HG03442 (cell line): ENCODE results near the gene LAT.

Source experiments
- ATAC-seq: cut with Tn5 transposase; IDR thresholded peaks from one replicate; pipeline ENCODE4 v1.9.1; 2021; ENCODE audit warnings: mild to moderate bottlenecking, moderate library complexity; ENCODE audit not compliant: unreplicated experiment

The LAT gene

DNA sequence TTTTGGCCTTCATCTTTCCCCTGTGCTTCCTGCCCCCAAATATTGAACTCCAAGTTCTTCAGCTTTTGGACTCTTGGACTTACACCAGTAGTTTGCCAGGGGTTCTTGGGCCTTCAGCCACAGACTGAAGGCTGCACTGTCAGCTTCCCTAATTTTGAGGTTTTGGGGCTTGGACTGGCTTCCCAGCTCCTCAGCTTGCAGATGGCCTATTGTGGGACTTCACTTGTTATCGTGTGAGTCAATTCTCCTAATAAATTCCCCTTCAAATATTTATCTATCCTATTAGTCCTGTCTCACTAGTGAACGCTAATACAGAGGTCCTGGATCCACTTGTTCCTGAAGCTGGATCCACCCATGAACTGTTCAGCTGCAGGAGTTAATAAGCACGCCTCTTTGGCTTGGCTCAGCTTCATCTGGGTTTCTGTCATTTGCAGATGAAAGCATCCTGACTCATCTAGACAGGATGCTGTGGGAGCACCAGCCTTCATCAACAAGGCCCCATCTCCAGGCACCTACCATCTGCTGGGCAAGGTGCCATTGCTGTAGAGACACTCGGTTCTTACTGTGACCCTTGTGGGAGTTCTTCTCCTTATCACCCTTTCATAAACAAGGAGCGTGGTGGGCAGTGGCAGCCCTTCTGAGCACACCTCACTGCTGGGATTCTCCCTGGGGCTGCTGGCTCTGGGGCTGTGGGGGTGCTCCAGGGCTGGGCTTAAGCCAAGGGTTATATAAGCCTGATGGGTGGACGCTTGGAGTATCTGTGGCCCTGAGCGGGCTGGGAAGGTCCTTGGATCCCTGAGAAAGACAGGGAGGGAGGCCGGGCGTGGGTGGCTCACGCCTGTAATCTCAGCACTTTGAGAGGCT, 23.1 kb downstream of the LAT start:
- ATAC-seq: no peak

DNA sequence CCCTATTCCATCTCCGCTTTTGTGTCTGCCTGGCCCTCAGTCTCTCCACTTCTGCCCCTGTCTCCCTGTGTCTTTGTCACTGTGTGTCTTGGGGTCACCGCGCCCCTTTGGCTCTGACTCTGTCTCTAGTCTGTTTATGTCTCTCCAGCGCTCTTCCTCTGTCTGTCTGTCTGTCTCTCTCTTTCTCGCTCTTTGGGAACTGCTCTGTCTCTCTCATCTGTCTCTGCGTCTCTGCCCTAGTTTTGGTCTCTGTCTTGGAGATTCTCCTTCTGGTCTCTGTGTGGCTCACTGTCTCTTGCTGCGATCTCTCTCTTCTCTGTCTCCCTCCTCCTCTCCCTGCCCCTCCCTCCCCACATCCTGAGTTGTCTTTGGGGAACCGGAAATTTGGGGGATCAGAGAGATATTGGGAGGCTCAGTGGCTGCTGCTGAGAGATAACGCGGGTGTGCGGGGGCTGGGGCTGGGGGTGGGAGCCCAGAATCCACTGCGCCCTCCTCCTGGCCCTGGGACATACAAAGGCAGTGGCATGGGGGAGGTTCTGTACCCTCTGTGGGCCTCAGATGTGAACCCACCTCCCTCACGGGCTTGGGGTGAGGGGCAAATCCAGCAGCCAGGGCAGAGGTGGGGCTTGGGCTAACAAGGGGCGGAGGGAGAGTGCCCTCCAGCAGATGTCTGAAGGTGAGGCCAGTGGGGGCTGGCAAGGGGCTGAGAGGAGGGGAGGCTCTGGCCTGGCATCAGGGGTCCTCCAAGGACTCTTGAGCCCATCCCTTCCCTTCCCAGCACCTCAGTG, 24.4 kb downstream of the LAT start:
- ATAC-seq: no peak

DNA sequence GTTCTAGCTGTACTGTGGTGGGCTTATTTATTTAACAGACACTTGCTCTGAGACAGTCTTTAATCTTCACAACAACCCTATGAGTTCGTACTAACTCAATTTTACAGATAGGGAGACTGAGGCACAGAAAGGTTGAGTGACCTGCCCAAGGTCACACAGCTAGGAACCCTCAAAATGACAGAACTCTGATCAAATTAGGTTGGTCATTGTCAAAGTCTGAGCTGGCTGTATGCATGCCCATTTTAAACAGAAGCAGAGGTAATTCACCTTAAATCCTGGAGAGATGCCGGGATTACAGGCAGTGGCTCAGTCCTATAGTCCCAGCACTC, 24.9 kb downstream of the LAT start:
- no peak for ATAC-seq

DNA sequence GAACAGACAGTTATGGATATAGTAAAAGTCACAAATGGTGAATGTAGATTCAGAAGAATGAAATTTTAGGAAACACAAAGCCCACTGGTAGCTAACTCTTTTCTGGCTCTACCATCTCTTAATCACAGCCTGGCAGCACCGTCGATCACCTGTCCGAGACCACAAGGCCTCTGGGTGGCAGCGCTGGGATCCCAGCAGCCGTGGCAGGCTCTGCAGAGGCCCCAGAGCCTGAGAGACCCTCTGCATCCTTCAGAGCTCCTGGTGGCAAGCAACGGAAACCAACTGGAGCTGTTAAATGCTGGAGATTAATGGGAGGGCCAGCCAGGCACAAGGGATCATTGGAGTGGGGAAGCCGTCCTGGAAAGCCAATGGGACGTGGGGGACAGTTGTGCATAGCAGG, 26.3 kb downstream of the LAT start:
- ATAC-seq: no peak

DNA sequence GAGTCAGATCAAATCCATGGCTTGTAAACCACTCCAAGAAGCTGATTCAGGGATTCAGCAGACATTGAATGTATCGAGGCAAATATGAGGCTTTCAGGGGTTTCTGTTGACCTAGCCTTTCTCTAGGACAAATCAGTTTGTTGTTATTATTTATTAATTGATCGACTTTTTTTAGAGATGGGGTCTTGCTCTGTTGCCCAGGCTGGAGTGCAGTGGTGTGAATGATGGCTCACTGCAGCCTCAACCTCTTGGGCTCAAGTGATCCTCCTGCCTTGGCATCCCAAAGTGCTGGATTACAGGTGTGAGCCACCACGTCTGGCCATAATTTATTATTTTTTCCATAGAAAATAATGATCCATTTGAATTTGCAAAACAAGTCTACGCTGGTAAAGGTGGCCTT, 27.0 kb downstream of the LAT start:
- no peak for ATAC-seq

DNA sequence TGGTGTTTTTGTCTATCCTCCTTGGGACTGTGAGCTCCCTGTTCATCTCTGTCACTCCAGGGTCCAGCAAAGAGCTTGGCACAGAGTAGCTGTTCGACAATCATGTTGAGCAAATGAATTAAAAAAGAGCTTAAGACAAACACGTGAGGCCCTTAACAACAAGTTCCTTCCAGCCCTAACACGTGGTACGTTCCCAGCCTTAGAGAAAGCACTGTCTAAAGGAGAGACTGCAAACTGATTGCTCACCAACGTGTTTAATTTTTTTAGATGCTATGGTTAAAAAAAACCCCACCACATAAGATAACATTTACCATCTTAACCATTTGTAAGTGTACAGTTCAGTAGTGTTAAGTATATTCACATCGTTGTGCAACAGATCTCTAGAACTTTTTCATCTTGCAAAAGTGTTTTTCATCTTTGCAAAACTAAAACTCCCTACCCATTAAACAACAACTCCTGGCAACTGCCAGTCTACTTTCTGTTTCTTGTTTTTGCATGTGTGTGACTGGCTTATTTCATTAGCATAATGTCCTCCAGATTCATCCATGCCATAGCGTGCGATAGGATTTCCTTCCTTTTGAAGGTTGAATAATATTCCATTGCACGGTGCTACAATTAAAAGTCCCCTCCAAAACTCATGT, 28.2 kb downstream of the LAT start:
- ATAC-seq: no peak

DNA sequence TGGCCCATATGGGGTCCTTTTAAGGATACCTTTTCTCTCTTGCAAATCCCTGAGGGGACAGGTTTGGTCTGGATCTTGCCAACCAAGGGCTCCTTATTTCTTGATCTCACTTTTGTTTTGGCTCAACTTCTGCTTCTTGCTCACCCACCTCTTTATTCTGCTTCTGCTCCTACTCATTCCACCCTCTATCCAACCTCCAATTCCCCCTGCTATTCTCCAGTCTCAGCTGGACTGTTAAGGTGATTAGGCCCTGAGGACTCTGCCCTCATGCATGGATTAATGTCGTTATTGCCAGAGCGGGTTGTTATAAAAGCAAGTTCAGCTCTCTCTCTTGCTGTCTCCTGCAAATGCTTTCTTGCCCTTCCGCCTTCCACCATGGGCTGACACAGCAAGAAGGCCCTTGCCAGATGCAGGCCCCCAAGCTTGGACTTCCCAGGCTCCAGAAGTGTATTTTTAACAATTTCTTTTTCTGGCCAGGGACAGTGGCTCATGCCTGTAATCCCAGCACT, 29.8 kb downstream of the LAT start:
- ATAC-seq: no peak

DNA sequence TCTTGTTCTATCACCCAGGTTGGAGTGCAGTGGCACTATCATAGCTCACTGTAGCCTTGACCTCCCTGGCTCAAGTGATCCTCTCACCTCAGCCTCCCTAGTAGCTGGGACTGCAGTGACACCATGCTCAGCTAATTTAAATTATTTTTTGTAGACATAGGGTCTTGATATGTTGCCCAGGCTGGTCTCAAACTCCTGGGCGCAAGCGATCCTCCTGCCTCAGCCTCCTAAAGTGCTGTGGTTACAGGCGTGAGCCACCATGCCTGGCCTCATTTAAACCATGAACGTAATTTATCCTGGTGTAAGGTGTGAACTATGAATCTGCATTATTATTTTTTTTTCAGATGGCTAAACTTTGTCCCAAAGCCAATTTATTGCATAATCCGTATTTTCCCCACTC, 37.3 kb downstream of the LAT start:
- no peak for ATAC-seq

DNA sequence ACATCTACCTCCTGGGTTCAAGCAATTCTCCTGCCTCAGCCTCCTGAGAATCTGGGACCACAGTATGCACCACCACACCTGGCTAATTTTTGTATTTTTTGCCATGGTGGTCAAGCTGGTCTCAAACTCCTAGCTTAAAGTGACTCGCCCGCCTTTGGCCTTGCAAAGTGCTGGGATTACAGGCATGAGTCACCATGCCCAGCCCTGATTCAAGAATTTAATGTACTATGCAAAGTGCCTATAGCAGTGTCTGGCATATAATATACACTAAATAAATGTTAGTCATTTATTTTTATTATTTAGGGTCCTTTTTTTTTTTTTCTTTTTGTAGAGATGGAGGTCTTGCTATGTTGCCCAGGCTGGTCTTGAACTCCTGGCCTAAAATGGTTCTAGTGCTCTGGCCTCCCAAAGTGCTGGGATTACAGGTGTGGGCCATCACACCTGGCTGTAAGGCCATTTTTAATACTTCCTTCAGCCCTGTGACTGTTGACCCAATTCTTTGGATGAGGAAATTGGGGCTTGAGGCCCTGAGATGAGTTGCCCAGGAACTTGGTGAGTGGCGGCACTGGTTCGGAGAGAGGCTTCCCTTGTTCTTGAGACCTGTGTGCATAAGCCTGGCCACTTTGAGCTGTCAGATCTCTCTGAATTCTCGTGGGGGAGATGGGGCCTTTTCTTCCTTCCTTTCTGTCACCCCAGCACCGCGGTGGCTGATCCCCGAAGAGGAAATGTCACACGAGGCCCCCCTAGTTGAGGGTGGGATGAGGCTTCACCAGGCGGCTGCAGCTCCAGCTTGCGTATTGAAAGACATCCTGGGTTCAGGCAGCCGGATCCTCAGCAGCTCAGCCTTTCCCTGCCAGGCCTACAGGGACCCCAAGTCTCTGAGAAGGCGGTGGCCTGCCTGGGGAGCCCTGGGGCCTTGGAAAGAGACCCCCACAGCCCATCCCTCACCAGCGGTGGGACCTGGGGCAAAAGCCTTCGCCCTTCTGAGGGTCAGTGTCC, 38.7 kb downstream of the LAT start:
- ATAC-seq: no peak

DNA sequence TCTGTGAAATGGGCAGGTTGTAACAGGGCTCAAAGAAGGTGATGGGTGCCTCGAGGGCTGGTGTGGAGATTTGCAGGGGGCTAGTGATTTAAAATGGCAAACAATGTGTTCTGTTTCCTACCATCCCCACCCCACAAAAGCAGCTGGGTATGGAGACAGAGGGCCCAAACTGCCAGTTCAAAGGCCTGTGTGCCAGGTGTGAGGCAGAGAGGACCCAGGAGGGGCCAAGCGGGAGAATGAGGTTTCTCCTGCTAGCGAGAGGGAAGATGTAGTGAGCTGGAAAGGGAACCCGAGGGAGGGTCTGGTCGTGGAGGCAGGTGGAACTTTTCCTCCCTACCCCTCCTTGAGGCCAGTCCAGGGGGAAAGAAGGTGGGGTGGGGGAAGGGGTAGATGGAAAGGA, 39.4 kb downstream of the LAT start:
- ATAC-seq: no peak

DNA sequence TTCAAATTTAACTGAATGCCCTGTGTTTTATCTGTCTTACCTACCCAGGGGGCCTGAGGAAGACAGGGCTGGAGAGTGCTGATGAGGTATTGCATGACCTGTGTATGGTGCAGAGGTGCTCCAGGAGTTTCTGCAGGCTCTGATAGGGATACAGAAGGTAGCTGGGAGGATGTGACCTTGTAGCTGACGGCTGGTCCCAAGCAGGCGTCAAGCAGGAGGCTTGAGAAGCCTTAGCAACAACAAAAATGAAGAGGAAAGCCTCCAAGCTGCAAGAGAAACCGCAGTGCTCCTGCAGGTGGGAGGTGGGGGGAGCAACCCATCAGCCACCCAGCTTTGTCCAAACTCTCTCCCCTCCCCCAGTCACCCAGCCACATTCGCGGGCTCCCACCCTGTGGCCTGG, 40.4 kb downstream of the LAT start:
- no peak for ATAC-seq

DNA sequence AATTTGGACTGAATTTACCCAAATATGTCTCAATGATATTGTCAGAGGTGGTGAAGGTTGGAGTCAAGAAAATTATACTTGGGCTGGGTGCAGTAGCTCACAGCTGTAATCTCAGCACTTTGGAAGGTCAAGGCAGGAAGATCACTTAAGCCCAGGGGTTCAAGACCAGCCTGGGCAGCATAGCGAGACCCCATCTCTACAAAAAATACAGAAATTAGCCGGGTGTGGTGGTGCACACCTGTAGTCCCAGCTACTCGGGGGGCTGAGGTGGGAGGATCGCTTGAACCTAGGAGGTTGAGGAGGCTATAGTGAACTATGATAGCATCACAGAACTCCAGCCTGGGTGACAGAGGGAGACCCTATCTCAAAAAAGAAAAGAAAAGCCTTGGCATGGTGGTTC, 40.9 kb downstream of the LAT start:
- ATAC-seq: no peak

DNA sequence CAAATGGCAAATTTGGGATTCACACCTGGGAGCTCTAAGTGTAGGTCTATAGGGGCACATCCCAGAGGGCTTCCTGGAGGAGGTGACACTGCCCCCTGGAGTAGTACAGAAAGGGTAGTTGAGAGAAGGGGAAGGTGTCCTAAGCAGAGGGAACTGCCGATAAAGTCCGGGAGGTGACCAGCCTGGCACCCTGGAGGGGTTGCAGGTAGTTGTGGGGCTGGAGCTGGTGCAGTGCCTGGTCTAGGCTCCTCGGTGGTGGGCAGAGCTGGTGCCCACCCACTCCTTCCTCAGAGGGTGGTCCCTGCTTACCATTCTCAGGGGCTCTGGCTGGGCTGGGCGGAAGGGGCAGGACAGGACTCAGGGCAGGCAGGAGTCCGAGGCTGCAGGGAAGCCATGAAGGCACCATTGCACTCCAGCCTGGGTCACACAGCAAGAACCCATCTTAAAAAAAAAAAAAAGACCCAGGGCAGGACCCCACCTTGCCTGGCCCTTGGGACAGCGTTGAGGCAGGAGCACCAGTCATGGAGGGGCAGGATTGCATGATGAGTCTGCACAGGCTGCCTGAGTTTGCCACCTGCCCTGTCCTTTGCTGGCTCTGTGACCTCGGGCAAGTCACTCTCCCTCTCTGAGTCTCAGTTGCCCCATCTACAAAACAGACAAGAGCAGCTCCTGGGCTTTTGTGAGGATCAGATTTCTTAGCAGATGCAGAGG, 43.8 kb downstream of the LAT start:
- no peak for ATAC-seq

DNA sequence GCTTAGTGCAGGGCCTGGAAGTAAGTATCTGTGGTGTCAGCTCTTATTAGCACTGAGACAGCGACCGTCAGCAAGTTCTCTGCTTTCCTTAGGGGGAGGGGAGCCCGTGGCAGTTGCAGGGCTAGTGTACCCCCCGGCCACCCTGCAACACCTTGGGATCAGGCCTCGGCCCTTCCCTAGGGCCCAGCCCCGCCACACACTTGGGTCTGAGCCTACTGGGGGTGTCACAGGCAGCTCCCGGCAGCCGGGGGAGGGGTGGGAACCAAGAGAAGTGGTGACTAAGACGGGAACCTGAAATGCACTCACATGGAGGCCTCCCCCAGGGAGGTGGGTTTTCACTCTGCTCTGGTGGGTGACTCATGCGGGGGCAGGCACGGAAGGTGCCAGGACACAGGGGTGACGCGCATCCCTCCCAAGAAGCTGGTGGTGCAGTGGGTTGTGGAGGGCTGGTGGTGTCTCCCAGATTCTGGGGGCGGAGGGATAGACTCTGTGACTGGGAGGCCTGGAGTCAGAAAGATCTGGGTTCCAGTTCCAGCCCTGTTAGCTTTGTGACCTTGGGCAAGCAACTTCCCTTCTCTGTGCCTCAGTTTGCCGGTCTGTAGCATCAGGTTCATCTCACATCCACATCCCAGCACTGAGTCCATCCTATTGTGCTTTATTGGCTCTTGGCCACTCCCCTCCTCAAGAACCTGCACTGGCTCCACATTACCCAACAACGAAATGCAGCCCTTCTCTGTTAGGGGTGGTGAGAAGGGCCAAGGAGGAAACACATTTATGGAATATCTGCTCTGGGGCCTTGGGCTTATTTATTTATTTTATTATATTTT, 44.5 kb downstream of the LAT start:
- peak; percentile 46 for ATAC-seq

DNA sequence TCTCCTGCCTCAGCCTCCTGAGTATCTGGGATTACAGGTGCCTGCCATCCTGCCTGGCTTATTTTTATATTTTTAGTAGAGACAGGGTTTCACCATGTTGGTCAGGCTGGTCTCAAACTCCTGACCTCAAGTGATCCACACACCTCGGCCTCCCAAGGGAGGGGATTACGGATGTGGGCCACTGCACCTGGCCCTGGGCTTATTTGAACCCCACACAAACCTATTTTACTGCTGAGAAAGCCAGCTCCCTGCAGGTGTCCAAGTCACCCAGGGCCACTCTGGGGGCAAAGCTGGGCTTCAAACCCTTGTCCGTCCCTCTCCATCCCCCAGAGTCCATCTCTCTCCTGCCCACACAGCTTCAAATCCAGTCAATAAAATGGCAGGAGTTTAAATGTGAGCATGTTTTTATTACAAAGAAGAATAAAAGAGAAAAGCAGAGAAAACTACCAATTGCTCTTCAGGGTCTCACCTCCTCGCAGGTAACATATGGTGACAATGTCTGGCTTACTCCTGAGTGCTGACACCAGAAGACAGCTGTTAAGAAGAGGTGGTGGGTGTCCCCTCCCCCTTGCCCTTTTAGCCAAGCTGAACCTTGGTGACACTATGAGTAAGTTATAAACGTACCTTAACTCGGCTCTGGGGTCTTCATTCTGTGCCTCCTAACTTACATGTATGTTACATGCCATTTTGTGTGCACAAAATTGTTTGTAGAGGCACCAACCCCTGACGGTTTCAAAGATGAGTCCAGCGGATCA, 45.4 kb downstream of the LAT start:
- no peak for ATAC-seq
